ENCODE measurements around the gene PLSCR4.

PLSCR4 gene

DNA sequence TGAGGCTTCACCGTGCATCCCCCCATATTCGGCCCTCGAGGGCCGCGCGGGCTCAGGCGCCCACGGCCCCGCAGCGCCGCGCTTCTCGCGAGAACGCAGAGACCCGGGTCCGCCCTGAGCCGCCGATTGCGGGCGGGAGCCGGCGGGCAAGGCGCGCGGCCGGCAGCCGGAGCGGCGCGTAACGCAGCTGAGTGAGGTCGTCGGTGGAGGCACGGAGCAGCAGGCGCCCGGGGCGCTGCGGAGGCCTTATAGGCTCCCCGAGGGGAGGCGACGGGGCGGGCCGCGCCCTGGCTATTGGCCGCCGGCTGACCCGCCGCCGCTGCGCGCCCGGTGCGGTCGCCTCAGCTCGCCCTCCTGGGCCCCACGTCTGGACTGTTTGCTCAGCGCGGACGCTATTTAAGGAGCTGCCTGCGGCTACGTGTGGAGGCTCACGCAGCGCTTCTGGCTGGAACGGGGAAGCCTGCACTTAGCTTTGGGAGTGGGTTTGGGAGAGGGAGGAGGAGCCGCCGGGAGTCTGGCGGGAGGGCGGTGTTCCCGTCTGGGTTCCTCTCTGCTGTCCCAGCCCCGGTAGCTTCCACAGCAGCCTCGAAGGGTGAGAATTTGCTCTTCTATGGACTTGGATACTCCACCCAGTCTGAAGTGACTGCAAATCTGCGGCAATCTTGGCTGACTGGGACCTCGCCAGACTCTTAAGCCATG lies 89.8 kb downstream of the PLSCR4 start, which contains the start of gene PLOD2:
PLOD2 (minus strand) TSS at position 221 of the 699 bp plus-strand sequence; CDS start at position 26, 195 bp downstream.
- no peak for DNase-seq (ENCODE audit: low read depth, low spot score)

DNA sequence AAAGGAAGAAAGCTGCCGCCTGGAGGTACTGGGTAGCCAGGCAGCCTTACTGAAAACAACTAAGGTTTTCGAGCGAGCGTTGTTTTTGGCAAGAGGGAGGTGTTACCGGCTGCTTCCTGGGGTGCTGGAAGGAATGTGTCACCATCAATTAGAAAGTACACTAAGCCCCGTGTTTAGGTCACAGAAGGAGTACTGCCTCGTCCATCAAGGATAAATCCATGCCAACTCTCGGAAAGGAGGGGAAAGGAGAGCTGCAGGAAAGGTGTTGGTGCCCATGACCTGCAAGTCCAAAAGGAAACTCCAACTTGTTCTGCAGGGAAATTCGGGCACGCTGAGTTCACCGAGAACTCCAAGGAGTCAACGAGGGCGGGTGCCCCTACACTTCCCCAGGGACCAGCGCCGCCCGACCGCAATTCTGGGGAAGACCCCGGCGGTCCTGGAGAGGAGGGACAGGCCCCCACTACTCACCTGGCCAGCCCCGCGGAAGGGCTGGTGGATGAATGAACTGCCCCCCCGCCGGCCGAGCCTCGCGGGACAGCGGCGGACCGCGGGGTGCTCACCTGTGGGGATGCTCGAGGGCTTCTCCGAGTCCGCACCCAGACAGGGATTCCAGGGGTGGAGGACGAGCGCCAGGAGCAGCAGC lies 90.5 kb downstream of the PLSCR4 start:
- no peak for DNase-seq (ENCODE audit: low read depth, low spot score)

DNA sequence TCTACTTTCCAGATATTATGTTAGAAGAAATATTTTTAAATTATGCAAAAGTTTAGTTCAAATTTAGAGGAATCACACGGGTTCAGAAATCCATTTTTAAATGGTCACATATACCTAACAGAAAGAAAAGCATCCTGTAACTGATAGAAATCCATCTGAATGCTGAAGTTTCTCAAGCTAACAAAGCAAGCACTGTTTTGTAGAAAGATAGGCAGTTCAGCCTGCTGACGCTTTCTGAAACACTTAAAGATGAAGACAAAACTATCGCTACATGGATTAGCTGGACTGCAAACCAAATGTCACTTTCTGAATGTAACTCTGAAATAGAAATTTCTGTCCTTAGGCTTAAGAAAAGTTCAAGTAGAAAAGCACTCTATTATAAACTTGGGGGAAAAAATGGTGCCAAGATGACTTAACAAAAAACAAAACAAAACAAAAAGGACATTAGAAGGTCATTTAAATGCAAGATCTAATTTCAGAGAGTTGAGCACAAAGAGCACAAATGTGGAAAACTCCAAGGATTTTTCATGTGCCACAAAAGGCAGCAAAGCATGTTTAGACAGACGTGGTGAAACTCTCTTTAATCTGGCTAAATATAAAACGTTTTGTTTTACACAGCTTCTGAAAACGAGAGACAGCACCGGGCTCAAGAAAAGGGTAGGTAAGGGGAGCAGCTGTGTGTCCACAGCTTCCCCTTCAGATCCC lies 91.1 kb downstream of the PLSCR4 start:
- DNase-seq (ENCODE audit: low read depth, low spot score) = no peak

DNA sequence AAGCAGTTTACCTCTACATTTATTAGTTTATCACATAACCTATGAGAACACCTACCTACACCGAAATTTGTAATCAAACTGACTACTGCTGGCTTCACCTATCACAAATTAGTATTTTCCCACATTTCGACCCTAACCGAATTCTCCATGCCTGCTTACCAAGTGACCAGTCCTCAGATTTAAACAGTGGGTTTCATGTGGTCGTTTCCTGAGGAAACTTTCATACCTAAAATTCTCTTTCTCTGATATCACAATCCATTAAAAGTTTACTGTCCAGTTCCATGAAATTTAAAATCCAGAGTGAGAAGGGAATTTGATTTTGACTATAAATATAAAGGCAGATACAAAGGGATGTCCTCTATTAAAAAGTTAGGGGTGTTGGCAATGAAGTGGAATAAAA lies 91.9 kb downstream of the PLSCR4 start:
- no peak for DNase-seq (ENCODE audit: low read depth, low spot score)

DNA sequence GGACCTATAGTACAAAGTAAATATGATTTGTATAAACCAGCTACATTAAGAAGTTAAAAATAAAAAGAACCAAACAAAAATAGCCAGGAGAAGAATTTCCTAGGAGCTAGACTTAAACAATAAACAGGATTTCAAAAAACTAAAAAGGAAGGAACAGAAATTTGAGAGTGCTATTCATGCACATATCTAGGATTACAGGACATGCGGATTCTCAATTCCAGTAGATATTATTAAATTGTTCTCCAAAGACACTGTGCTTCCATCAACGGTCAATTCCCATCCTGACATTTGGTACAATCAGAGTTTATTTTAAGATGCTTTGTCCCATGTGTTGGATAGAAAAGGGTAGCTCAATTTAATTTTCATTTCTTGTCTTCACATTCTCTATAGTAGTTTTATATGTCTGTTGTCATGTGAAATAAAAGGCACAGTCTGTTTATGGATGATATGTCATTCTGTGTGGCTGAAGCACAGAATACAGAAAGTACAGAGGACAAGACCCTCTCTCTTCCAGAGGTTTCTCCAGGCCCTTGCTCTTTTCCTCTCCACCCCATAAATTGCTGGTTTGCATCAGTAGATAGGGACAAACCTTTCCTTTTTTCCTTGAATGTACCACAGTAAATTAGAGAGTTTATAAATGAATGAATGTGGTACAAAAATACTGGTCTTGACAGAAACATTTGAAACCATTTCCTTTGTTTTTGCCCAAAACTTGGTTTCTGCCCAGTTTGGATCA lies 93.4 kb downstream of the PLSCR4 start:
- DNase-seq (ENCODE audit: low read depth, low spot score) = no peak

DNA sequence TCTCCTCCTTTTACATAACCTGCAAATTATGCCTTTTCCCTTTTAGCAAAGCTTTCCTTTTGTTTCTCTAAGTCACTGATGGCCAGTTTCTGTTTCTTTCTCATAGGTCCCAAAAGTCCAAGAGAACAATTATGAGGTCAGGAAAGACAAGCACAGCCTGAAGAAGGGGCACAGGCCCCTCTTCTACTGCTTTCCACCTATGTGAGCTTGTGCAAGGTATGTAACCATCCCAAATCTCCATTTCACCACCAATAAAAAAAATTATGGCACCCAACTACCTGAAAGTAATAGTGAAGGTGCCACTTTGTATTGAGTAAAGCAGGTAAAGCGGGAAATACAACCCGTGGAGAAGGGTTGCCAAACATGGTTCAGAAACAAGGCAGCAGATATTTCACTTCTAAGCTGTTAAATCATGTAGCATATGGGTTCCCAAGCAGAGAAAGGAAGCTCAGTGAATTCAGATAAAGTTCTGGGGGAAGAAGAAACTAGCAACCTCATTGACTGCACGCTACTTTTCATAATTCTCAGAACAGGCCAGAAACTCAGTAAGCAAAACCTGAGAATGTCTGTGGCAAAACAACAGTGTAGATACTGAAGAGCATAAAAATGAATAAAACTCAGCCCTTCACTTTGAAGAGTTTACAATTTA lies 94.1 kb downstream of the PLSCR4 start:
- DNase-seq (ENCODE audit: low read depth, low spot score) = no peak

DNA sequence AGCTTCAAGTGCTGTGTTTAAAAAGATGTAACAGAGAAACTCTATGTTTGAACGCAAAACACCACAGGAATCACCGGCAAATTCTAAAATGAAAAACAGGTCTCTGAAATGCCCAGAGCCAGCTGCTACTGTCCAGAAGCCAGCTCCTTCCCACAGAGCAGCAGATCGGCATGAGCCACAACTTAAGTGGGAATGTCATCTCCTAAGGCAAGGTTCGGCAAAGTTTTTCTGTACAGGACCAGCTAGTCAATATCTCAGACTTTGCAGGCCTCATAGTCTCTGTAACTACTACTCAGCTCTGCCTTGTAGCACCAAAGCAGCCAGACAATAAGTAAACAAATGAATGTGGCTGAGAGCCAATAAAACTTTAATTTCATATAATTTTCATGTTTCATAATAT lies 94.8 kb downstream of the PLSCR4 start:
- no peak for DNase-seq (ENCODE audit: low read depth, low spot score)

DNA sequence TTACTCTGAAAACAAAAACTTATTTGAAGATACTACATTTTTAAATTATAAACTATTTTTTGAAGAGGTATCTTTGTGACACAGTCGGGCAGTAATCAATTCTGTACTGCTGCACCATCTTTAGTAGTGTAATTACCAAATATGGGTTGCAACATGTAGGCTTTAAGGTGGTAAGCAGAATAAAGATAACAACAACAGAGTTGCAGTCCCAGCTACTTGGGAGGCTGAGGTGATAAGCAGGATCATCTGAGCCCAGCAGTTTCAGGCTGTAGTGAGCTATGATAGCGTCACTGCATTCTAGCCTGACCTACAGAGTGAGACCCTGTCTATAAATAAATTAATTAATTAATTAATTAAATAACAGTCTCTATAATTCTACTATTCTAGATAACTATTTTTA lies 95.9 kb downstream of the PLSCR4 start:
- no peak for DNase-seq (ENCODE audit: low read depth, low spot score)

DNA sequence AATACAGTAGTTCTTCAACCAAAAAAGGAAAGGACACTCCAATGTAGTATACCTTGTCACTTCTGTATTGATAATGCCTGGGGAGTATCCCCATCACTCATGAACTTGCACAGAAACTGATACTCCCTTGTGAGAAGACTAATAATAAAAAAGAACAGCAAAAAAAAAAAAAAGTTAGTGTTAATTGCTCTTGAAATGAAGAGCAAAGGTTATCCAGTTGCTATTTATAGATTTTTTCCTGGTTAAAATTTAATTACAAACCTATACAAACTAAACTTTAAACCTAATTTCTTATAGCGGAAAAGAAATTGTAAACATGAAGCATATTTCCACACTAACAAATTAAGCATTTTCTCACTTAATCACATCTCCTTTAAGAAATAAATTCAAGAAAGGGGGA lies 96.6 kb downstream of the PLSCR4 start:
- DNase-seq (ENCODE audit: low read depth, low spot score) = no peak

DNA sequence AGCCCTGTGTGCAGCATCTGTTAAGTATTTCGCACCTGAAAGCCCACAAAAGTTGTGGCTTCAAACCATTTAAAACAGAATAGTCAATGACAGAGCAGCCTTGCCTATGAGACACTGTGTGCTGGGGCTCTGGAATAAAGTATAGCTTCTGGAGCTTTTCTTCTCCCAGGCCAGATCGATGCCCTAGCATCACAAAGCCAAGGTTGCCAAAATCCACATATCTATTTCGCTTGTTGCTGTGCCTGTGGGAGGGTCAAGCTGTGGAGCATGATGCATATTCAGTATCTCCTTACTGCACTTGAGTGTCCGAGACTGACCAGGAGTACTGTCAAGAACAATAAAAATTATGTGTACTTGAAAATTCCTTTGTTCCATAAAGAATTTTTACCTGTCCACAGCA lies 97.5 kb downstream of the PLSCR4 start:
- no peak for DNase-seq (ENCODE audit: low read depth, low spot score)

DNA sequence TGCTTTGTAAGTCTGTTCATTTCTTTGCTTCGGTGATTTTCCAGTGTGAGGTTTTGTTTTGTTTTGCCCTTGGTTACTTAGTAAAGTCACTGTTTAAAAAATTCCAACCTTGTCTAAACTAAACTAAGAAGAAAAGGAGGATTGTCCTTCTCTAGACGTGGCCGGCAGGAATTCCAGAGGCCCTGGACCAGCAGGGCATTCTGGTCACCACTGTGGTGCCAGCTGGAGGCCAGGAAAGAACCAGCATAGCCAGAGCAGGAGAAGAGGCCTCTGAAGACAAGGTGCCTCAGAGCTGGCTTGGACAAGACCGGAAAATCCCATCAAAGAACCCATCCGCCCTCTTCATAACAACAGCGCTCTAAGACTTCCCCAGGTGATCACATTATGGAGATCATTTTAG lies 98.1 kb downstream of the PLSCR4 start:
- DNase-seq (ENCODE audit: low read depth, low spot score) = no peak

DNA sequence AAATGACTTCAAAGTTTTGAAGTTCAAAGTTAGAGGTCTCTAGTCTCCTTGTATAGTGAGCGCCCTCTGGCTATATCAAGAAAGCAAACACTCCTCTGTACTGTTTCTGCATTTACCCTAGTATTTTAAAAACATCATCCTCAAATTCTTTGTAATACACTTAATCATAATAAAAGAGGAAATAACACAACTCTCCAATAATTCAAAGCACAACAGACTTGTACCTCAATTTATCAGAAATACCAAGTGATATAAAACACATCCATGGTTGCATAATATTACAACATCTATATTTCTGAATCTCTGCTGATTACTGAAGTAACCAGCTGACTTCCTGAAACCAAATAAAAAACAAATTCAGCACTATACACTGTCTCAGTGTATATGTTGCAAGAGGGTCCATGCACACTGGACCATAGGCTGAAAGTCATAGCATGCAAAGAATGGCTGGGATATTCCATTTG lies 102.4 kb downstream of the PLSCR4 start:
- no peak for DNase-seq (ENCODE audit: low read depth, low spot score)

DNA sequence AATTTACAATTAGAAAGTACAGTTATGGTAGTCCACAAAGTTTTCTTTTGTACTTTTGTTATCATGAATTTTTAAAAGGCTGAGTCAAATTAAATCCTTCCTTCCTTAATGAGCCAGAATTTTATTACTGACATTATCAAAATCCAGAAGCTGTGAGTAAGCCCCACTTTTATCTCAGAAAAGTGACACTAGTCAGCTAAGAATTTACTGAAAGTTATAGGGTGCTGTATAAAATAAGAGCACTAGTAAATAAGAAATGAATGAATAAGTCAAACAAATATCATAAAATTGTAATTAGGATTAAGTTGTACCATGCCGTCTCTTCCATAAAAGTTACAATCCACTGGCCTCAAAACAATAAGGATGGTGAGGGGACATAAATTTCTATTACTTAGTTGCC lies 105.3 kb downstream of the PLSCR4 start:
- DNase-seq (ENCODE audit: low read depth, low spot score) = no peak

DNA sequence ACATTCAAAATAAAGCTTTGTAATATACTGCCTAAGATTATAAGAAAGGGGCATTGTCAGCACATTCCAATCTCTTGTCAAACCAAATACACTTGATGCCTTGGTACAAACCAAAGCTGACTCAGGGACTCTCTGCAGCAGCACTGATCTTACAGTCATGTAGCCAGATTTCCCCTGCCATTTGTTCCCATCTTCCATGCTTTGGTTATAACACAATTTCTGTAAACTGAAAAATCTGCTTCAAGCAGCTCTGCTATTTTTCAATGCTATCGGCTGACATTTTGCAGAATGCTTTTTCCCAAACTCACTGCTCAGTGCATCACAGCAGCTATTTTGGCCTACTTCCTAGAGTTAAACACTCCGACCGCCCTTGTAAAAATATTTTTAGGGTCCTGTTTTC lies 108.1 kb downstream of the PLSCR4 start:
- no peak for DNase-seq (ENCODE audit: low read depth, low spot score)
